ENCODE data around the gene MCRIP1. TPM values are rescaled to one million over a fixed set of nuclear protein-coding genes. Genes with fewer than 3 reads are reported as not detected.
"Not testable (repeated sequence)": the region's sequence is repeated elsewhere in the genome, so short reads cannot be mapped to it uniquely, and the experiment has no call there.

The MCRIP1 gene
- total RNA-seq, 2 donors from 2014 or later: 97.6 to 101 TPM

DNA sequence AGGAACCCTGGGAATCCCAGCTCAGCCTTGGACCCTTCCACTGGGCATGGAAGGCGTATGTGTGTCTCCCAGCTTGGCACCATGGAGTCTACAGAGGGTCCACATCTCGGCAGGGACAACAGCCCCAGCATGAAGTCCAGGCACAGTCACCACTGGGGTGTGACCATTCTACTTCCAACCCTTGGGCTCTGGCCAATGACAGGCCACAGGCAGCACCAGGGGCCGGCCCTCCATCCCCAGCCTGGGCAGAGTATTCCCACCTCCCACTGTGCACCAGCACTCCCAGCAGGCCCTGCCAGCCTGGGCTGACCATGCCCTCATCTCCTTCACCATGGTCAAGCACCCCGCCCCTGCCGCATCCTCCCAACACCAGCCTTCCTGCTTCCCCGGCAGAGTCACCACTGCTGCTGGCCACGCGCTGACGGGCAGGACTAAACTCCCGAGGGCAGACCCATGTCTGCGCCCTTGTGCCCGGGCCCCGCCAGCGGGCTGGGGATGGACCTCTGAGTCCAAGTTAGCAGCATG, 11.3 kb upstream of the MCRIP1 start:
- intact Hi-C loops (cut with DNase I): no loop called here
- DNase-seq (ENCODE audit: low spot score): no peak

DNA sequence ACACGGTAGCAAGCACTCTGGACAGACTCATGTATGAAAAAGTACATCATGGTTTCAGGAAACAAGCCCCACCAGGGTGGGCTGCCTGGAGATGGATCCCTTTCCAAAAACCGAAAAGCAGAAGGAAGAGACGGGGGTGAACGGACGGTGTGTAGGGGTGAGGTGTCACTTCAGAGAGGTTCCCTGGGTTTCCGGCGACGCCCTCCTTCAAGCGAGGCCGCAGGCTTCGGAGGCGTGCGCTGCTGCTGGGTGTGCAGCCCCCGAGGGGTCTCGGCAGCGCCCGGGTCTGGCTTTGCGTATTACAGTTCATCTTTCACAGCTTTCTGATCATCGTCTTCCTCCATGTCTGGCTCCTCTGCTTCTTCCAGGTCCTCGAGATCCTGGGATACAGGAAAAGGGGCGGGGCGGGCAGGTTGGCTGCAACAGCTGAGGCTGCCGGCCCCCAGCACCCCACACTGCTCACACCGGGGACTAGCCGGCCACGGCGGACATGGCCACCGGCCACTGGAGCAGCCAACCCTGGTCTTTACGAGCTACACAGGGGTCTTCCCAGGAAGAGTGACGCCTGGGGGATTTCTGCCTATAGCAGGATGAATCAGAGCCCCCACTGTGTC, 10.7 kb upstream of the MCRIP1 start:
- intact Hi-C loops (cut with DNase I): no loop called here
- no peak for DNase-seq (ENCODE audit: low spot score)

DNA sequence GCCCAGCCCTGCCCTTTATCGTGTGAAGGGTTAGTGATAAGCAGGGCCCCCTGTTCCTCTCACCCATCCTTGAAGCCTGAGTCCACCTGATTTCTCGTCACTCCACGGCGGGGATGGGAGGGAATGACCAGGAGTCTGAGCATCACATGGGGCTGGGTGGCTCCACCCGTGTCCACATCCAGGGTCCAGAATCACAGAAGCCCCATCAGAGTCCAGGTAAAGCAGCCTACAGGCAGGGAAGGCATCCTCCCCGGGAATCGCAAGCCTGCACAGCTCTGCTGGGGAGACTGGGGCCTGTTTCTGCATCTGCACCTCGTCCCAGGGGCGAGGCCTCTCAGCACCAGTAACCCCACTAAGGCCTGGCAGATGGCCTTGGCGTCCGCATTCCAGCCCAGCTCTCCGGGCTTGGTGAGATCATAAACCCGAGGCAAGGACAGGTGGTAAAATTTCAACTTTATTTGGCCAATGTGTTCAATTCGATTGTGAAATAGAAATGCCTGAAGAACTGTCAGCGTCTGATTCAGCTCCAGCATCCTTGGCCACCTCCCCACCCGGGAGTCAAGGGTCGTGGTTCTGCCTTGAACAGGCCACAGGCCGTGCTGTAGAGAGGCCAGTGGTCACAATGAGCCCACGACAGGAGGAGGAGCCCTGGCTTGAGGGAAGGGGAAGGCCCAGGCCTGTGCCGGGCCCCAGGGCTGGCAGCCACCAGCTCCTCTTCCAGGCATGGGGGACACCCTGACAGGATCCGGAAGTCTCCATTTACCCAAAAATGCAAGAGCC, 9.8 kb upstream of the MCRIP1 start:
- DNase-seq (ENCODE audit: low spot score): no peak
- intact Hi-C loops (cut with DNase I): no loop called here

GRCh38 chr17:81842378-81842724, 9.3 kb upstream of the MCRIP1 start:
- intact Hi-C loops (cut with DNase I): no loop called here

GRCh38 chr17:81841866-81842265, 8.8 kb upstream of the MCRIP1 start:
- no peak for DNase-seq (ENCODE audit: low spot score)
- intact Hi-C loops (cut with DNase I): no loop called here

More at GRCh38 chr17:81842378-81842724, 9.3 kb upstream of the MCRIP1 start:
- no peak for DNase-seq (ENCODE audit: low spot score)

GRCh38 chr17:81840826-81841778, 8.0 kb upstream of the MCRIP1 start:
- intact Hi-C loops (cut with DNase I): no loop called here
- DNase-seq (ENCODE audit: low spot score): no peak

- intact Hi-C loops (cut with DNase I); DNase-seq (ENCODE audit: low spot score): not testable (repeated sequence)
Measured at GRCh38 chr17:81840059-81840458, 7.0 kb upstream of the MCRIP1 start.

DNA sequence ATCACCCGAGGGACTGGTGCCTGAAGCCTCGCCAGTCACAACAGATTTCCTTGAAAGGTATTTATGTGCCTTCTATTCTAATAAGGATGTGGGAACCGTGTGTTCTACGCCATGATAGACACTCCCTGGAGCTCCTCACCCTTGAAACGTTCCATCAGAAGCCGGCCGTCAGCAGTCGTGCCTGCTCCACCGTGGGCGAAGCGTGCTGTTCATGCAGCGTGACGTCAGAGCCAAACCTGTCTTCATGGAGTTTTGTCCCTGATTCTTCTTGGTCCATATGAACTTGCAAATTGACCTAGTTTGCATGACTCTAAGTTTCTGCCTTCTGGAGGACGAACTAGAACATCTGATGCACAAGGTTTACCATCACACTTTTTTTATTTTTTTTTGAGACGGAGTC, 6.2 kb upstream of the MCRIP1 start:
- no peak for DNase-seq (ENCODE audit: low spot score)
- intact Hi-C loops (cut with DNase I): no loop called here

- intact Hi-C loops (cut with DNase I): no loop called here
- DNase-seq (ENCODE audit: low spot score): no peak
Measured at GRCh38 chr17:81838753-81839255, 5.7 kb upstream of the MCRIP1 start.

- DNase-seq (ENCODE audit: low spot score): no peak
- intact Hi-C loops (cut with DNase I): no loop called here
Measured at GRCh38 chr17:81837641-81838040, 4.5 kb upstream of the MCRIP1 start.

- DNase-seq (ENCODE audit: low spot score): no peak
- intact Hi-C loops (cut with DNase I): no loop called here
Measured at GRCh38 chr17:81834831-81835267, 1.8 kb upstream of the MCRIP1 start, which contains the start of gene PPP1R27. Gene PPP1R27 (minus strand): TSS chr17:81835050. CDS start chr17:81834953, 97 bp downstream.

GRCh38 chr17:81833921-81834830, 1.1 kb upstream of the MCRIP1 start:
- DNase-seq (ENCODE audit: low spot score): no peak
- intact Hi-C loops (cut with DNase I): no loop called here

DNA sequence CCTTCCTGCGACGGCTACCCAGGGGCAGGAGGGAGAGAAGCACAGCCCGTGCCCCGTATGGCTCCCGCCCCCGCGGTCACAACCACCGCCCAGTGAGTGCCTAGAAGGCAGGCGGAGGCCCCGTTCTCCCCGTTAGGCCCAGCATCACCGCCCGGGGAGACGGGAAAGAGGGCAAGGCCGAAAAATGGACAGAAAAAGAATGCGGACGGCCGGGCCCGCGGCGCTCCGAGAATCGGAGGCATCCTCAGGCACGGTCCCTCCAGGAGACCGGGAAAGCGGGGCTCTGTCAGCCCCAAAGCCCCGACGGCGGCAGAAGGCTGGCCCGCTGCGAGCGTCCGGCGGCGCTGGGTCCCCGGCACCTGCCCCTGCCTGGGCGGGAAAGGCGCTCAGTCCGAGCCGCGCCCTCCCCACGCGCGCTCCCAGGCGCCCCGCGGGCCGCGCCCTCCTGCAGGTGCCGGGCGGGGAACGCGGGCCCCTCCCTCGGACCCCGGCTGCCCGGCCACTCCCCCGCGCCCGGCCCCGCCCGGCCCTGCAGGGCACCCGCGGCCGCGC, 407 bp downstream of the MCRIP1 start:
- no peak for DNase-seq (ENCODE audit: low spot score)
- intact Hi-C loops (cut with DNase I): no loop called here

DNA sequence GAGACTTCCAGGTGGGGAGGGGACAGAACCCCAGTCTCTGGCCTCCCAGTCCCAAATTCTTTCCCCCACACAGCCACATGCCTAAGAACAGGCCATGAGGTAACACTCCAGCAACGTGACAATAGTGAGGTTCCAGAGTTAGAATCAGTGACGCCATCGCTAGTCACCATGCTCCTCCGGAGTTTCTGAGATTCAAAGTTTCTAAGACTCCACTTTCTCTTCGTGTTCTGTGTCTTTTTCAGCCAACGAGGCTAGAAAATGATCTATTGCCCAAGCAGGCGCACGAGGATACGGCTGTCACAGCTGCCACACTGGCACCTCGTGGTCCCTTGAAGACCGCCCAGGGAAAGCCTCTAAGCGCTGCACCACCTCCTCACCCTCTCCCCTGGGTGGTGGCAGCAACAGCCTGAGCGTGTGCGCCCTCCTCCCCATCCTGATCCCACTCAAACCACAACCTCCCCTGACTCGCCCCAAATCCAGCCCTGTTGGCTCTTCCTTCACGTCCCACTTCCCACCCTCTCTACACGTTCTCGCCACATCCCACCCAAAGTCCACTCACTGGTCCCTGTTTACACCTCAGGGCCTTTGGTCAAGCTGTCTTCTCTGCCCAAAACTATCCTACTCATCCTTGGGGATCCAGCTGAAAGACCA, 1.0 kb downstream of the MCRIP1 start:
- DNase-seq (ENCODE audit: low spot score): no peak
- intact Hi-C loops (cut with DNase I): no loop called here

DNA sequence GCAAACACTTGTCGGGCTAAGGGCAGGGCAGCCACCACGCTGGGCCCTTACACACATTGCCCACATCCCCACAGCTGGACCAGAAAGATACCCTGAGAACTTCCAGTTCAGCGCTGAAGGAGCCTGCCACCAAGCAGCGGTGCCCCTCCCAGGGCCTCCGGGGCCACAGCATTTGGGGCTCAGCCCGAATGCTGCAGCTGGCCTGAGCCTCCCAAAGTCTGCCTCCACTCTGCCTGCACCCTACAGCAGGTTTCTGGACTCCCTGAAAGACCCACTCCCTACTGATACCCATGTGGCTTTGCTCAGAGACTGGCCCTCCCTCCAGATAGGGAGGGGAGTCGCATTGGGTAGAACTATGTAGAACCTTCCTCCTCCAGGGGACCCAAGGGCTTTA, 1.5 kb downstream of the MCRIP1 start:
- no peak for DNase-seq (ENCODE audit: low spot score)
- intact Hi-C loops (cut with DNase I): no loop called here

DNA sequence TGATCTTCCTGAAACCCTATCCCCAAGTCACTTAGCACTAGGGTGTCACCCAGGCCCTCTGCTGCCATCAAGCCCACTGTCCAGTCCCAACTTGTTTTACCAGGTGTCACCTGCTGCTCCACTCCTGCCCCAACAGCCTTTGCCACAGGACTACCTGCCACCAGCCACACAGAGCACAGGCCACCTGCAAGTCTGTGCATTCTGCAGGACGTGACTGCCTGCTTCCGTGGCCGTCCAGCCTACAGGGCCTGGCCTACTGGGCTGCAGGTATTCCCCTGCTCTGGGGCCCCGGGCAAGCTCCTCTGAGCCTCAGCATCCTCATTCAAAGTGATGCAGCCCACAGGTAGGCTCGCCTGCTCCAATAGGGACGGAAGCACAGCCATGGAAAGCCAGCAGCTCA, 3.2 kb downstream of the MCRIP1 start:
- intact Hi-C loops (cut with DNase I): no loop called here
- no peak for DNase-seq (ENCODE audit: low spot score)

GRCh38 chr17:81828656-81829055, 4.4 kb downstream of the MCRIP1 start:
- intact Hi-C loops (cut with DNase I): no loop called here
- DNase-seq (ENCODE audit: low spot score): no peak
